ENCODE results near the gene BRCA2.

- TF ChIP-seq CTCF (IDR thresholded peaks at IDR 0.05) (peak in 1 of 4 experiments; percentile 11), EP300 (IDR thresholded peaks at IDR 0.05) (no peak)
Observed at GRCh38 chr13:32378012-32378411, 62.7 kb downstream of the BRCA2 start.

All from gastroesophageal sphincter (tissue), 3 donors.